ENCODE results near the gene C1orf35.

Gene C1orf35

DNA sequence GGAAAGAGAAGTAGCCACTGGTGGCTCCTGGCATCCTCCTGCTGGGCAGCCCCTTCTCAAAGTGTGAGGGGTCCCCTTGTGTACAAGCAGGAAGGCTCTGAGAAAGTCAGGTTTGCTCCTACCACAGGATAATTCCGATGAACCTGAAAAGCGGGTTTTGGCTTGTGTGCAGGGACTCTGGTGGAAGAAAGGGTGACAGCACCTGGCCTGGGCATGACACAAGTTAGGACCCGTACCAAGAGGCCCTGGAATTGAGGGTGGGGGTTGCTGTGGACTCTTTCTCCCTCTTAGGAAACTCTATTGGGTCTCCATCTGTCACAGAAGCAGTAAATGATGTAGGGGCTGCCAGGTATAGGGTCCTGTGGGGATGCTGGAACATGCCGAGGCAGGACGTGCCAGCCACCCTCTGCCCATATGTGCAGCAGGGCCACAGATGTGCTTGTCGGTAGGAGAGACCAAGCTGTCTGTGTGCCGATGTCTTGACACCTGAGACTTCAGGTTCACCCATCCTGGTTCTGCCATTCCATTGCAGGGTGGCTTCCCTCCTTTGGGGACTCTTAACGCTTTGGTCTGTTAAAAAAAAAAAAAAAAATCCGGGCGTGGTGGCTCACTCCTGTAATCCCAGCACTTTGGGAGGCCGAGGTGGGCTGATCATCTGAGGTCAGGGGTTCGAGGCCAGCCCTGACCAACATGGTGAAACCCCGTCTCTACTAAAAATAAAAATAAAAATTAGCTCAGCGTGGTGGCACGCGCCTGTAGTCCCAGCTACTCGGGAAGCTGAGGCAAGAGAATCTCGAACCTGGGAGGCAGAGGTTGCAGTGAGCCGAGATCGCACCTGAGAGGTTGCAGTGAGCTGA is 9.8 kb downstream of the C1orf35 start:
- no peak for DNase-seq

DNA sequence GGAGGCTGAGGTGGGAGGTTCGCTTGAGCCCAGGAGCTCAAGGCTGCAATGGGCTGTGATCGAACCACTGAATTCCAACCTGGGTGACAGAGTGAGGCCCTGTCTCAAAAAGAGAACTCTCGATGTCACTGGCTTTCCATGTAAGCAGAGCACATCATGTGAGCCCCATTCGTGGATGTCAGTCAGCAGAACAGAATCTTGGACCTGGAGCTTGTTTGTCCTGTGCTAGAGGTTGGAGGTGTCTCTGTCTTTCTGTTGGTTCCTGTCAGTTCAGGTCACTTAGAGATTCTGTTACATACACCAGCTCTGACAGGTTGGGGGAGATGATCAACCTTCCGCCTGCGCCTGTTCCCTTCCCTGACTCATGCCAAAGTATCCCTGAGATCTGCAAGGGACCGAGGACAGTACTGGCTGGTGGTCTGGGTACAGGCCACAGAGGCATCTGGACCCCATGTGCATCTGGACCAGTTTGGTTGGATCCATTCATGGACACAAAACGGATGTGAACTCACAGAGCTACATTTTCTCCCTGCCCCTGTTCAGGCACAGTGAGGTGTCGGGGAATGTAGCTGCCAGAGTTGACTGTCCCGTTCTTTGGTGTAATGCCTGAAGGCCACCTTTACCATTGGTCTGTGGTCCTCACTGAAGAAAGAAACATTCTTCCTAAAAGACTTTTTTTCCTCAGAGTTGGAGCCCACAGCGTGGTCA is 10.6 kb downstream of the C1orf35 start:
- DNase-seq, result no peak

- DNase-seq, result no peak
Measured at GRCh38 chr1:228091084-228091483, 12.0 kb downstream of the C1orf35 start.

GRCh38 chr1:228090613-228091081 is 12.5 kb downstream of the C1orf35 start:
- DNase-seq, result no peak

DNA sequence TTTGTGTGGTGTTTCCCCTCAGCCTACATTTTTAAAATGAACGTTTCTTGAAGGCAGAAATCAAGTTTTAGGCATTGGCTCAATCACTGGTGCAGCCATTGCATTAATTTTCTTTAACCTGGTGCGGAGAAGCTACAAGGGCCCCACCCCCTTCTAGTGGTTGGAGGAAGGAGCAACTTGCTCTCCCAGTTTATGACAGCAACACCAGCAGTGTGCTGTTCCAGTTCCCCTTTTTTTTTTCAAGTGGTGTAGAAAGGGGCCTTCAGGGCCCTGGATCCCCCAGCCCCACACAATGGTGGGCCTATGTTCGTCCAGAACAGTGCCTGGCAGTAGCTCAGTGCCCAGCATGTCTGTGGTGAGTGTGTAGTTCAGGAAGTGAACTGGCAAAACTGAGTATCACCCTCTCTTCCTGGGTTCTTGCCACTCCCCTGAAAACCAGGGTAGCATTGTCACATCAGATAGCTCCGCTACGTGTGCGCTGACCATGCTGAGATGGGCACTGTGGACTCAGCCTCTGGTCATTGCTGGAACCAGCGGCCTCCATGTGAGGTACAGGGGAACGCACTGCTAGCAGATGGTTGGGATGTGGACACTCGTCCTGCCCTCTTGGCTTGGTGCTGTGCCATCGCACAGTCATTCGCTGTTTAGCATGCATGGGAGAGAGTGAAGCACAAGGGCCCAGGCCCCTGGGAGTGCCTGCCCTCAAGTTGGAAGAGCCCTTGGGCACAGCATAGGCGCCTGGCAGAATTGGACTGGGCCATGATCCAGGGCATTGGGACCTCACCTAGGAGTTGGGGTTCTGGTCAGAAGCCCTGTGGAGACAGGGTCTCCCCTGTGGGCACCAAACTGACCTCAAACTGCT is 13.4 kb downstream of the C1orf35 start:
- DNase-seq, result no peak

DNA sequence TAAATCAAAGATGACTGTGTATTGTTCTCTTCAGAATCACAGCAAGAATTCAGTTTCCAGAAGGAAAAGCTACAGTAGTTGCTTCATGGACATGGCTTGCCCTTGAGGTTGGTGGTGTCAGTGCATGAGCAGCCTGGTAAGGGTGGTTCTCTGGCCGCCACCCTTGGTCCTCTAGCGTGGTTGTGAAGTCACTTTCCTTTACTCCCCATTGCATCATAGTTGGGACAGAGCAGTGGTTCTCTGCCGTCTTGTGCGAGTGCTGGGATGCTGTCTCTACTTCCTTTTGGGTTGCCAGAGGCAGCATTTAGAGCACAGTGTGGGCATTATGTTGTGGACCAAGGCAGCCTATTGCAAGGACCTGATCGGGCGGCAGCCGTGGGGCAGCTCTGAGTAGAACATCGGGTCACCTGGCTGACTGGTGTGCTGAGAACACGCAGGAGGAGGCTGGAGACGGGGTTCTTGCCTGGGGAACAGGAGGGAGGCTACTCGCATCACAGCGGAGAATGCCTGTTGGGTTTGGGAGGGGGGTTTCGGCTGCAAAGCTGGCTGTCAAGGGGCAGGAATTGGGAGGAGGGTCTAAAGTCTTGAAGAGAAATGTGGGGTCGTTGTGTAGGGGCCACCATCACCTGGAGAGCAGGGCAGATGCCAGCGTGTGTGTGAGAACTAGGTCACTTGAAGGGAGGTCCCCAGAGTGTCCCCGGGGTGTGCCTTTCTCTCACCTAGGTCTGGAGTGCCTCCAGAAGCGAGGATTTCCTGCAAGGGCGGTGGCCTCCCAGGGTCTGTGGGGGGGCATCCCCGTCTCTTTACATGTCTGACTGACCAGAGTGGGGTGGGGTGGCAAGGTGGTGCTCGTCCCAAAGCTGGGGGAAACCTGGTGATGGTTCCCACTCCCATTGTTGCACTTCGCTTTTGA is 14.3 kb downstream of the C1orf35 start:
- no peak for DNase-seq

- no peak for DNase-seq
Measured at GRCh38 chr1:228087771-228088251, 15.3 kb downstream of the C1orf35 start.

DNA sequence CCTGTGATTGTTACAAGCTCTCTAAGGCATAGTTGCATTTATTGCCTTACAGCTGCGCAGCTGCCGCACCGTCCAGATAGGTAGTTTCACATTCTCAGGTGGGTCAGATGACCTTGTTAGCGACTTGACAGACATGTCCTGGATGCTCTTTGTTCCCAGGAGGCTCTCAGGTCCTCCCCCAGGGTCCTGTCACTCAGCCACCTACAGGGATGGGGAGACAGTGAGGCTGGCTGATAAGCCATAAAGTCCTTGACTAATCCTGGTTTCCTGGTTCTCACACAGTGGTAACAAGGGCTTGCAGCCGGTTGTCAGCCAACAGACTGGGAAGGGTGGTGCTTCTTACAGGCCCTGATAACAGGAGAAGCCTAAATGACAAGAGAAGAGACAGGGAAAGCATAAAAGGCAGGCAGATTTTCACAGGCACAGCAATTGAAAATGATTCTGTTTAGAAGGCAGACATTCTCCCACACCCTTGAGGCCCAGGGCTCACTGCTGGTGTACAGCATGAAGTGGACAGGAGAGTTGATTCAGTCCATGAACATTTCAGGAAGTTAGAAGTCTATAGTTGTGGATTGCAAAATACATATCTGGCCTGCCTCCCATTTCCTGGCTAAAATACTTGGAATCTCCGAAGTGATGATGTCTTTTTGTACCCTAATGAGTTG is 17.7 kb downstream of the C1orf35 start:
- no peak for DNase-seq

- DNase-seq, result no peak
Measured at GRCh38 chr1:228084797-228085196, 18.3 kb downstream of the C1orf35 start.

GRCh38 chr1:228084325-228084724 is 18.8 kb downstream of the C1orf35 start:
- DNase-seq, result no peak

DNA sequence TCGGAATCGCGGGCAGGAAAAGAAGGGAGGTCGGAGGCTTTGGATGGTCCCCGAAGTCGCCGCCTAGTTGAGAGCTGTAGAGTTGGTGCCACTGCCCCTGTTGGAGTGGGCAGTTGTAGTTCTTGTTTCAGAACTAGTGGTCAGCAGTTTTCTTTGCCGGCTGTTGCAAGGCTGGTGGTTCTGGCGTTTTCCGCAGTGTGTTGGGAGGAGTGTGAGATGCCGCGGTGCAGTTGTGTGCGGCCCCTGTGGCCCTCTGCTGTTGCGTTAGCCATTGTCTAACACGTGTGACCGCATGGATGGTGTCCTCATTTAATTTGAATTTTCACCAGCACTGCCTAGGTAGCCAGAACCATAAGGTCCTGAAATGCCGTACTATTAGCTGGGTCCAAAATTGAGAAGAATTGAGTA is 19.2 kb downstream of the C1orf35 start:
- no peak for DNase-seq

DNA sequence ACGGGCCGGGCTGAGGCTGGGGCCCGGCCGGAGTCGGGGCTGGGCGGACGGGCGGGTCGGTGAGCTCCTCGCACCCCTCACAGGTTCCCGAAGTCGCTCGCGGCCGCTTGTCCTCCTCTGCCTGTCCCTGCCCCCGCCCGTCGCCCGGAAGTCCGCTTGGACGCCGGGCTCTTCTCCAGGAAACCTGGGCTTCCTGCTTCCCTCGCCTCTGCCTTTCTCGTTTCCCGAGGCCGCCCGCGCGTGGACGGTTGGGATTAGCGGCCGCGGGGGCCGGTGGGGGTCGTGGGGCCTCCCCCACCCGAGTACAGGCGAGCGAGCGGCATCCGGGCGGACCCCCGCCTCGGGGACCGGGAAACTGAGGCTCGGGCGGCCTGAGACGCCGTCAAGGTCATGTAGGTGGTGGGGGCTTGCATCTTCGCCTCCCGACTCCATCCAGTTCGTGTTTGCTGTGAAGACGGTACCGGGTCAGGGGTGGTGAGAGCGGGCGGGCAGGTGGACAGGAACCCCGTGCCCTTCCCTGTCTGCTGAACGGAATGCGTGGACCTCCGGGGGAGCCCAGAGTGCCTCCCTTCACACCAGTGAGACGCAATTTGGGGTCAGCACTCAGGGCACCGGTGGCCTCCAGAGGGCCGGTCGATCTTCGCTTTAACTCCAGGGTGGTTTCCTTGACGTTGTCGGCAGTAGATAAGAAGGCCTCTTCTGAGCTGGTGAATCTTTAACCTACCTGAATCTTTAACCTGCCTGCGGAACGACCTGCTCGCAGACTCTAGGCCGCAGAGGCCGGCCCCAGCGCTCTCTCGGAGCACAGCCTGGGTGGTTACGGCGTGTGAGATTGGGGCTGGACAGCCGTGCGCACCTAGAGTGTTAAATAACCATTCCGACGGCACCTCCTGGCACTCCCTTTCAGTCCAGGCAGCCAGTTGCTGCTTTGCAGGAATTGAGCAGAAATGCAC is 19.9 kb downstream of the C1orf35 start:
- no peak for DNase-seq

DNA sequence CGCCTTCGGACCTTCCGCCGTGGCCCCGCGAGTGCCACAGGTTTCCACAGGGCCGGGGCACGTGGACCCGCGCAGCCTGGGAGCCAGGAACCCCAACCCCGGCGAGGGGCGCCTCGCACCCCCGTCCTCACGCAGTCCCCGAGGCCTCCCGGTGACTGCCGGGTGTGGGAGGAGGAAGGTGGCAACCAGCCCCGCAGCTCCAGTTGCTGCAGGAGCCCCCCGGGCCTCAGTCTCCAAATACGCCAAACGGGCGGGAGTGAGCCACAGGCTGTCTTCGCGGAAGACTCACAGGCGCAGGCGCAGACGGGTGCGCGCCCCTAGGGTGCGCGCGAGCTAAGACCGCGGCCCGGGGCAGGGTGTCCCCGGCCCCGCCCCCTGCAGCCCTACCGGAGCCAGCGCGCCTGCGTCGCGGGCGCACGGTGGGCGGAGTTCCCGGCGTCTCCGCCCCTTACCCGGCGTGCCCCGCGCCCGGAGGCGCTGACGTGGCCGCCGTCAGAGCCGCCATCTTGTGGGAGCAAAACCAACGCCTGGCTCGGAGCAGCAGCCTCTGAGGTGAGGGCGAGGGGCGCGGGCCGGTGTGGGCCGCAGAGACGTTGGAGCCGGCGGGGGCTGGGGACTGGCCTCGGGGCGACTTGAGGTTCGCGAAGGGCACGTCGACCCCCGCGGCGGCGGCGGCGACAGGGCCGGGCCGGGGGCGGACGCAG is 20.8 kb downstream of the C1orf35 start, which contains the start of gene ARF1:
Gene ARF1 (plus strand): TSS at position 495 of the 704 bp plus-strand sequence. CDS start 14,407 bp downstream, outside the sequence.
- peak; percentile 55 for DNase-seq

- DNase-seq, result no peak
Measured at GRCh38 chr1:228081578-228082213, 21.4 kb downstream of the C1orf35 start.

DNA sequence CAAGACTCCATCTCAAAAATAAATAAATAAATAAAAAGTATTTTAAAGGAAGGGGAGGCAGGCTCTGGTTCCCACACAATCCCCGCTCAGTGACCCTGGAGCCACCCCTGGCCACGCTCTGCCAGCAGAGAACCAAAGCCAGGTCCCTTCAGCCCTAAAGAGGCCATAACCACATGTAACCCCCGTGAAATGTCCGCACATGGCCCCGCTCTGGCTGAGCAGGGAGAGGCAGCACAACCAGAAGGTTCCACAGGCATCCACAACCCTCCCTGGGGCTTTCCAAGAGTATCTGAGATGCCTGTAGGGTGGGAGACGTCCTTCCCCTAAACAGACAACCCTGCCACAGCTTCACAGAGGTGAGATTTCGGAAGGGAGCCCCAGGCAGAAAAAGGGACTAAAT is 22.0 kb downstream of the C1orf35 start:
- no peak for DNase-seq

DNA sequence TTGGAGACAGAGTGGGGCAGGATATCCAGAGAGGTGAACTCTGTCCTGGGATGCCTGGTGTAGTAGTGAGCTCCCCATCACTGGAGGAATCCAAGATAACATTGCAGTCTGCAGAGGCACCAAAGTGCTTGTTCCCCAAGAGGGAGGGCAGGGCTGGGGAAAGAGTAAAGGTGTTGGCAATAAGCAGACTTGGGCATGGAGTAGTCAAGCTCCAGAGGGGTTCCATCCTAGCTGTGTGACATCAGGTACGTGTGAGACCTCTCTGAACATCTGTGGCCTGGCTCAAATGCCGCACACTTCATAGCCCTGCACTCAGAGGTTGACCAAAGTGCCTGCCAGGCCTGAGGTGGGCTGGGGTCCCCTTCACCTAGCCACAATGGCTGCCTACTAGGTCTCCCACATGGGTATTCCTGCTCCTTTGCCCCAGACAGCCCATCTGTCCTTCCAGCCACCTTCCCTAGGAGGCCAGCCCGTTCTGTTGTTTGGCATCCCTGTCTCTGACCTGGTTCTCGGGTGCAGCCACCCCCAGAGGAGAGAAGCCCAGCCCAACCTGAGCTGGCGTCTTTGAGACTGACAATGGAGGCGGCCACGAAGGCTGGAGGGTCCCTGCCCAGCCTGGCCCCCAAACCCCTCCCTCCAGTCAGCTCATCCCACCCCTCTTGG is 23.4 kb downstream of the C1orf35 start:
- no peak for DNase-seq

DNA sequence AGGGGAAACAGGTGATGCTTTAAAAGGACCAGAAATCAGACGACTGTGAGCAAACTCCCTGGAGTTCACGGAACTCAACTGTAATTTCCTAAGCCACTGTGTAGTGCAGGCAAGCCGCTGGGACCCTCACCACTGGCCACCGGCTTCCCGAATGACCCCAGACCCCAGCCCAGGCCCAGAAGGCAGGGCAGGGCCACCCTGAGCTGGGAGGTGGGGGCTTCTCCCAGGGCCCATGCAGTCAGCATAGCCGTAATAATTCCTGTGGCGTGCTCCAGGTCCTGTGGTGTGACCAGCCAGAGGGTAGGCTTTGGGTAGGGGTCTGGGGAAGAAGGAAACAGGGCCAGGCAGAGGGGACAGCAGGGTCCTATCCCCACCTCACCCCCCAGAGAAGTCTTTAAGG is 24.1 kb downstream of the C1orf35 start:
- no peak for DNase-seq
